Endothelial cell of umbilical vein (primary cell): ENCODE results near the gene RAC2. TPM values are rescaled to one million over a fixed set of nuclear protein-coding genes. Genes with fewer than 3 reads are reported as not detected.

Experiments
- BruUV-seq: library from RNA; stranded (reverse); fragments of 400-500 nt; replicated peaks from 2 replicates; lab custom pipeline; 2021; lab: Mats Ljungman, UMichigan
- CTCF ChIA-PET: fragments of 300-600, 350-600 bp; sonication (Branson Sonifier 250); formaldehyde crosslinking; loops from one replicate; lab custom pipeline; 2021; ENCODE audit warnings: antibody characterized with exemption, inconsistent platforms; lab: Charles Lee
- POLR2A ChIA-PET: fragments of 300-600, 350-600 bp; sonication (Branson Sonifier 250); formaldehyde crosslinking; loops from one replicate; lab custom pipeline; 2021; ENCODE audit warnings: antibody characterized with exemption, inconsistent platforms; lab: Charles Lee
- DNase-seq: peaks from one replicate; pipeline ENCODE4 v3.0.0-alpha.2; 2011; ENCODE audit warnings: low read depth, low spot score
- FAIRE-seq: peaks from 2 replicates; lab custom pipeline; 2011; peaks lifted over from hg19 to GRCh38; lab: Jason Lieb, UNC
- H2AFZ ChIP-seq: 2 replicates; pipeline ENCODE4 v1.6.0; 2012; ENCODE audit warnings: low read depth, low read length, control low read depth, inconsistent platforms
- H3K27ac ChIP-seq: 2 replicates; pipeline ENCODE4 v1.5.1; 2011; ENCODE audit warnings: low read depth, mild to moderate bottlenecking, control low read depth, low read length, moderate library complexity; ENCODE audit not compliant: insufficient read depth
- H3K27me3 ChIP-seq, 2 experiments: 2 replicates each; pipeline versions ENCODE4 v1.6.0 to v1.6.1; 2011; ENCODE audit warnings: low read length in 2 of 2, mixed read lengths in 1 of 2; ENCODE audit not compliant: control insufficient read depth in 2 of 2, insufficient read depth in 2 of 2
- H3K36me3 ChIP-seq, 2 experiments: 2 replicates in 1 of 2; 3 replicates in 1 of 2; pipeline ENCODE4 v1.5.1; 2011; ENCODE audit warnings: low read length in 2 of 2, mild to moderate bottlenecking in 1 of 2, moderate library complexity in 1 of 2; ENCODE audit not compliant: control insufficient read depth in 2 of 2, insufficient read depth in 2 of 2; ENCODE audit errors: extremely low read depth in 1 of 2
- H3K4me1 ChIP-seq: 3 replicates; pipeline ENCODE4 v1.5.1; 2011; ENCODE audit warnings: mild to moderate bottlenecking, low read length; ENCODE audit not compliant: control insufficient read depth, insufficient read depth; ENCODE audit errors: extremely low read depth
- H3K4me2 ChIP-seq: 2 replicates; pipeline ENCODE4 v1.6.1; 2011; ENCODE audit warnings: low read length, control low read depth, mixed read lengths; ENCODE audit not compliant: insufficient read depth
- H3K4me3 ChIP-seq, 3 experiments: fragments of 200-600 bp in 1 of 3; sonication (generic), shearing (Covaris generic) in 1 of 3; replicated peaks in 1 of 3; 2 replicates each; pipeline ENCODE4 v1.5.1; 2011 to 2016; ENCODE audit warnings: control low read depth in 3 of 3, low read length in 3 of 3, mild to moderate bottlenecking in 2 of 3, inconsistent platforms in 1 of 3, low read depth in 1 of 3, moderate library complexity in 1 of 3; ENCODE audit not compliant: insufficient read depth in 1 of 3
- H3K79me2 ChIP-seq: 2 replicates; pipeline ENCODE4 v1.6.0; 2012; ENCODE audit warnings: low read length, inconsistent platforms; ENCODE audit not compliant: control insufficient read depth, insufficient read depth
- H3K9ac ChIP-seq: replicated peaks from 2 replicates; pipeline ENCODE3; 2011; ENCODE audit warnings: low read length, control low read depth; ENCODE audit not compliant: insufficient read depth; ENCODE audit errors: extremely low read depth
- H3K9me1 ChIP-seq: replicated peaks from 3 replicates; pipeline ENCODE4 v1.6.0; 2011; ENCODE audit warnings: mild to moderate bottlenecking, low read length; ENCODE audit not compliant: control insufficient read depth, insufficient read depth; ENCODE audit errors: extremely low read depth
- H3K9me3 ChIP-seq: replicated peaks from 2 replicates; pipeline ENCODE4 v1.5.1; 2012; ENCODE audit warnings: low read length, inconsistent platforms; ENCODE audit not compliant: control insufficient read depth, insufficient read depth
- H4K20me1 ChIP-seq: replicated peaks from 2 replicates; pipeline ENCODE3; 2011; ENCODE audit warnings: mild to moderate bottlenecking, low read length; ENCODE audit not compliant: control insufficient read depth, insufficient read depth; ENCODE audit errors: extremely low read depth
- CTCF ChIP-seq, 2 donors: IDR thresholded peaks; 1 replicate in 1 of 2; 2 replicates in 1 of 2; pipeline ENCODE4 v1.5.1; 2011; ENCODE audit warnings: low read length in 2 of 2, mild to moderate bottlenecking in 2 of 2, moderate library complexity in 2 of 2, control low read depth in 1 of 2, inconsistent platforms in 1 of 2, low read depth in 1 of 2; ENCODE audit not compliant: insufficient read depth in 1 of 2; ENCODE audit errors: extremely low read depth in 1 of 2
- EZH2 ChIP-seq: IDR thresholded peaks from 2 replicates; pipeline ENCODE4 v1.6.1; 2012; ENCODE audit warnings: borderline replicate concordance, low read depth, mild to moderate bottlenecking, moderate library complexity, low read length, inconsistent platforms; ENCODE audit not compliant: severe bottlenecking
- FOS ChIP-seq: IDR thresholded peaks from 2 replicates; pipeline ENCODE4 v1.6.1; 2011; ENCODE audit warnings: mild to moderate bottlenecking, low read length, moderate library complexity, borderline replicate concordance; ENCODE audit not compliant: insufficient read depth
- GATA2 ChIP-seq: IDR thresholded peaks from 2 replicates; pipeline ENCODE4 v1.7.0; 2011; ENCODE audit warnings: low read depth, mild to moderate bottlenecking, moderate library complexity, mixed read lengths, low read length; ENCODE audit not compliant: insufficient read length, insufficient read depth
- JUN ChIP-seq: IDR thresholded peaks from 2 replicates; pipeline ENCODE4 v1.6.1; 2011; ENCODE audit warnings: borderline replicate concordance, low read depth; ENCODE audit not compliant: insufficient read length, insufficient read depth
- MAX ChIP-seq: IDR thresholded peaks from 2 replicates; pipeline ENCODE4 v1.6.1; 2011; ENCODE audit not compliant: insufficient read depth, insufficient read length
- MYC ChIP-seq: IDR thresholded peaks from one replicate; pipeline ENCODE4 v1.6.1; 2011; ENCODE audit warnings: mild to moderate bottlenecking, low read depth, low read length
- POLR2A ChIP-seq: IDR thresholded peaks from 2 replicates; pipeline ENCODE4 v1.6.1; 2012; ENCODE audit warnings: low read depth, mild to moderate bottlenecking, control low read depth, low read length
- POLR2AphosphoS5 ChIP-seq: IDR thresholded peaks from 2 replicates; pipeline ENCODE4 v1.6.1; 2012; ENCODE audit warnings: low read depth, mild to moderate bottlenecking, control low read depth, low read length, moderate library complexity; ENCODE audit not compliant: insufficient read depth
- dilution Hi-C: fragments of 300-500 bp; cut with MboI; formaldehyde crosslinking; loops from one replicate; pipeline ENCODE4 v1.15.0; 2019; ENCODE audit warnings: low sequenced_read_pairs; ENCODE audit not compliant: extremely low pct_ligation_motif_present
- intact Hi-C: fragments of 100-400 bp; cut with micrococcal nuclease; formaldehyde crosslinking; loops from one replicate; pipeline ENCODE4 v1.10.0; 2022
- polyA plus RNA-seq, 4 experiments: library from polyadenylated mRNA; depleted of rRNA in 3 of 4; stranded (reverse) in 3 of 4; unstranded in 1 of 4; fragments of >200 nt; gene quantifications; 2 replicates each; pipeline versions ENCODE4 v1.2.1 to v1.2.3, GENCODE V29; 2011 to 2012; ENCODE audit warnings: missing spikeins in 1 of 4
- total RNA-seq: library from RNA; stranded (reverse); gene quantifications from 2 replicates; pipeline ENCODE4 v1.2.3, GENCODE V29; 2021

RAC2 gene
- total and polyA plus RNA-seq, 2 donors (not counting 3 experiments of a cell fraction or from before 2014, with no cell fraction given): 122 to 181 TPM

GRCh38 chr22:37223965-37224551 lies 20.0 kb downstream of the RAC2 start:
- no peak for TF ChIP-seq FOS
- TF ChIP-seq POLR2A: no peak
- TF ChIP-seq JUN: no peak
- TF ChIP-seq GATA2: no peak
- no peak for TF ChIP-seq EZH2
- TF ChIP-seq POLR2AphosphoS5: no peak
- TF ChIP-seq MAX: no peak
- TF ChIP-seq CTCF (IDR thresholded peaks at IDR 0.05; ENCODE audit: extremely low read depth in 1 of 2, insufficient read depth in 1 of 2, low read depth in 1 of 2, low read length in 2 of 2): no peak
- no peak for TF ChIP-seq MYC
- Histone ChIP-seq H3K27ac (no peak overlapping the region), H3K36me3 (peaks cover 5 to 6% of the 10 kb centered on the region in 2 experiments), H2AFZ (no peak overlapping the region), H3K9me1 (no peaks in the 10 kb centered on the region), H3K4me1 (peaks cover 9% of the 10 kb centered on the region), H3K9ac (no peak overlapping the region), H3K79me2 (no peaks in the 10 kb centered on the region), H3K4me3 (no peak overlapping the region), H4K20me1 (no peaks in the 10 kb centered on the region), H3K9me3 (no peaks in the 10 kb centered on the region), H3K4me2 (no peak overlapping the region), H3K27me3 (peaks cover 0 to 3% of the 10 kb centered on the region in 2 experiments)
- intact Hi-C loops: no loop called here
- CTCF ChIA-PET: interaction anchor here (5.4 kb wide), 1 partner anchor 36 kb away, joined by 64 read pairs; no protein-coding TSS in a partner anchor
- dilution Hi-C loops: no loop called here
- POLR2A ChIA-PET: no interaction called here
- FAIRE-seq: no peak
- BruUV-seq: no TSS peak
- no peak for DNase-seq
